GM18870 (cell line): ENCODE data around the gene NAA40.
"Not testable (repeated sequence)": the region's sequence is repeated elsewhere in the genome, so short reads cannot be mapped to it uniquely, and the experiment has no call there.

Experiments
- ATAC-seq: cut with Tn5 transposase; IDR thresholded peaks from one replicate; pipeline ENCODE4 v1.9.1; 2021; ENCODE audit warnings: moderate library complexity; ENCODE audit not compliant: unreplicated experiment

Gene NAA40

DNA sequence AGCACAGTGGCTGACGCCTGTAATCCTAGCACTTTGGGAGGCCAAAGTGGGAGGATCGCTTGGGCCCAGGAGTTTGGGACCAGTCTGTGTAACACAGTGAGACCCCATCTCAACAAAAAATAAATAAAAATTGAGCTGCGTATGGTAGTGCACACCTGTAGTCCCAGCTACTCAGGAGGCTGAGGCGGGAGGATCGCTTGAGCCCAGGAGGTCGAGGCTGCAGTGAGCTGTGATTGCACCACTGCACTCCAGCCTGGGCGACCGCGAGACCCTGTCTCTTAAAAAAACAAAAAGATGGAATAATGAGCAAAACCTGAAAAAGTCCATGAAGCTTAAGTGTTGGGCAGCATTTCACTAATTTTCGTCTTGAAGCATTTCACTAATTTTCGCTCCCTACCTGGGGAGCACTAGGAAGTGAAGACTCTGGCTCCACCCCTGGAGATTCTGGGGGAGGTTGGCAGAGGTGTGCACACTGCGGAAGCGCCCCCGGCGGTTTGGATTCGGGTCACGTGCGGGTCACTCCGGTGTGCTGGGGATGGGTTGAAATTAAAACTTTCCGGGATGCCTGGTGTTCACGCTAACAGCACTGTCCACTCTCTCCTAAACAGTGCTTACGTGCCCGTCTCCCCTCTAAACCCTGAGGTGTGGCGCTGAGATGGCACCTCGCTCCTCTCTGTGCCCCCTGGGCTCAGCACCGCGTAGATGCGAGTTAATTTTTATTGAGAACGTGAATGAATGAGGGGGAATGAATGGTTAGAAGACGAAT is 906 bp upstream of the NAA40 start:
- ATAC-seq = peak; percentile 28

DNA sequence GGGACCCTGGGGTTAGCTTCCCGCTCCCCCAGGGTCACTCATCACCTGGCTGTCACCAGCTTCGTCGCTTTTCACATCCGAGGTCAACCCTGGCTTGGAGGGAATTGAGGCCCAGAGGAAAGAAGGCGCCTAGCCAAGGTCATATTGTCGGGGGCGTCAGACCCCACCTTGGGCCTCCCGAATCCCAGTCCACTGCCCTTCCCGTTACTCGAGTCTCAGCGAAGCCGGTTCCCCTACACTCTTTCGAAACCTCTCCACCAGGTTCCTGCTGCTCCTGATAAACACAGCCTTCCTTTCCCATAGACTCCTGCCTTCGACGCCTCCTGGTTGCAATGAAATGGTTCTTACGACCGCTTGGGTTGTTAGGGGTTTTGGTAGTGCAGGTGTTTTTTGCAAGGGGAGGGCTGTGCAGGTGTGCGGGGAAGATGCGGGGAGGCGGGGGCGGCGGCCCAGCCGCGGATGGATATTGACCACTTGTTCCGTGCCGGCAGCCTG is 642 bp downstream of the NAA40 start:
- ATAC-seq = no peak

DNA sequence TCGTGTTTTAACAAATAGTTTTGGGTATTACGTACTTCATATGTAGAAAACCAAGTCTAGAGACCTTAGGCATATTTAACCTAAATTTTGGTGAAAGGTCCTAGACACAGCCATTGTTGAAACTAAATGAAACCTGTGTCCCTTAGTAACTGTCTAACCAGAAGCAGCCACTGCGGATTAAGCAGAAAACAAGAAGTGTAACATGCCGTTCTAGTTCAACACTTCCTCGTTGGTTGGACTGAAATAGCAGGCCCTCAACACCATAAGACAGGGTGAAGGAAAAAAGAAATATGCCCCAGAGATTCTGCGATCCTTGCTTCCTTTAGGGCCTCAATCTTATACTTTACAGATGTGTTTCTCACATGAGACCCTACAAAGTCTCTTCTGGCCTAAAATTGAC is 2.0 kb downstream of the NAA40 start:
- no peak for ATAC-seq

DNA sequence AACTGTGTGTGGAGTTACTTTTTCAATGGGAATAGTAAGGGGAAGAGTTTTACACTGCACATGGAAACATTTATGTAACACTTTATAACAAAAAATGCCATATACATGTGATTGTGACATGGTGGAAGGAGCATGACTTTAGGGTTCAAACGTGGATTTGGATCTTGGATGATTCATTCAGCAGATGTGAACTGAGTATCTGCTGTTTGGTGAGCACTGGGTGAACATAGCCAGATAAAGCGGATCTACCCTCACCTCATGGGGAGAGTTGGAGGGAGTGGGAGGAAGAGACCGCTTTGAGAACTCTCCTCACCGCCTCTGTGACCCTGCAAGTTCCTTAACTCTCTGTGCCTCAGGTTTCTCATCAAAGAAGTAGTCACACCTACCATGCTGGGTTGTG is 3.1 kb downstream of the NAA40 start:
- ATAC-seq = no peak

DNA sequence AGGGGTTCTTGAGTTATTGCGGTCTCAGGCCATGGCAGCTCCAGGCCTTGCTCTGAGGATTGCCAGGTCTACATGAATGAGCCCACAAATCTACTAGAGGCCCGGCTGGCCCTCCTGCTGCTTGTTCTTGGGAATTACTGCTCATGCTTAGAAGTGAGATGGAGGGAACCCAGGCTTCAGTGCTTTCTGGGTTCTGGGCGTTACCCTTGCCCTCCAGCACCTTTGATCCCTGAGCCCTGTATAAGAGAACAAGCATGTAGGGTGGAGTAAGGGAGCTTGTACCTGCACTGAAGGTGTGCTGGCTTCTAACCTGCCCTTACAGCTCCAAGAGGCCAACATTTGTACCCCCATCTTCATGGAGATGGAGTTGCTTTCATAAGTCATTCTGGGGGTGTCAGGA is 4.0 kb downstream of the NAA40 start:
- no peak for ATAC-seq

DNA sequence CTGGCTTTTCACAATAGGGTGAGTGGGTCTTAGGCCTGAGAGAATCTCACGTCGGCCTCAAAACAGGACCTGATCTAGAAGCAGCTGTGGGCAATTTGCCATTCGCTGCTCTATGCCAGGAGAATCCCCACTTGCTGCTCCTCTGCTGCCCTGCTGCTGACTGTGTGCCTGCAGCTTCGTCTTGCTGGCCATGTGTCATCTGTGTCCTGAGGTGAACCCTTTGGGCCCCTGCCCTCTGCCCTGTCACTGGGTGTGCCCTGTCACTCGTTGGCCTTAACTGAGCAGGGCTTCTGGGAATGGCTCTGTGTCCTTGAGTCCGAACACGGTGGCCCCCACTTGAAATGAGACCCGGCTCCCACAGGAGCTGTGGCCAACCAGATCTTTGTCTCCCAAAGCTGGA is 6.2 kb downstream of the NAA40 start:
- no peak for ATAC-seq

DNA sequence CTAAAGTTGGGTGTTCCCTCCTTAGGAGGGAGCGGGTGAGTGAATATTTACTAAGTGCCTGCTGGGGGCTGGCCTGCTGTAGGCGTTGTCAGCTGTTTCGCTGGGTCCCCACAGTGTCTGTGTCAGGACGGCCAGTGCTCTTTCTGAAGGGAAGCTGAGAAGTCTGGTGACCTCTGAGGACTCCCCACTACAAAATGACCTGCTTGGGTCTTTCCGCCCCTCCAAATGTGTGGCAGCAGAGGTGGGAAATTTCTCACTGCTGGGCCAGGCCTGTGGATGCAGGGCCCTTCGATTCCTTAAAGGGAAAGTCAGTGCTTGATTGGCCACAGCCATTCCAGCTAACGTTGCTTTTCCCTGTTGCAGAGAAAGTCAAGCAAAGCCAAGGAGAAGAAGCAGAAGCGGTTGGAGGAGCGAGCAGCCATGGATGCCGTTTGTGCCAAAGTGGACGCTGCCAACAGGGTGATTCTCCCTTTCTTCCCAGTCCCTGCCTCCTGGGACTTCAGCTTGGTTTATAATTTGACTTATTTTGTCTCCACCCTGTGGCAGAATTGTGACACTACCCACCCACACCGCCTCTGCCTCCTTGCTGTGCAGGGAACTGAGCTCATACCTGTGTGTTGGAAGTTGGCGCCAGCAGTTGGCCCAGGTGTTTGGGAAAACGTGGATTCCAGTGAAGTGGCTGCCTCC is 6.8 kb downstream of the NAA40 start:
- ATAC-seq = no peak

DNA sequence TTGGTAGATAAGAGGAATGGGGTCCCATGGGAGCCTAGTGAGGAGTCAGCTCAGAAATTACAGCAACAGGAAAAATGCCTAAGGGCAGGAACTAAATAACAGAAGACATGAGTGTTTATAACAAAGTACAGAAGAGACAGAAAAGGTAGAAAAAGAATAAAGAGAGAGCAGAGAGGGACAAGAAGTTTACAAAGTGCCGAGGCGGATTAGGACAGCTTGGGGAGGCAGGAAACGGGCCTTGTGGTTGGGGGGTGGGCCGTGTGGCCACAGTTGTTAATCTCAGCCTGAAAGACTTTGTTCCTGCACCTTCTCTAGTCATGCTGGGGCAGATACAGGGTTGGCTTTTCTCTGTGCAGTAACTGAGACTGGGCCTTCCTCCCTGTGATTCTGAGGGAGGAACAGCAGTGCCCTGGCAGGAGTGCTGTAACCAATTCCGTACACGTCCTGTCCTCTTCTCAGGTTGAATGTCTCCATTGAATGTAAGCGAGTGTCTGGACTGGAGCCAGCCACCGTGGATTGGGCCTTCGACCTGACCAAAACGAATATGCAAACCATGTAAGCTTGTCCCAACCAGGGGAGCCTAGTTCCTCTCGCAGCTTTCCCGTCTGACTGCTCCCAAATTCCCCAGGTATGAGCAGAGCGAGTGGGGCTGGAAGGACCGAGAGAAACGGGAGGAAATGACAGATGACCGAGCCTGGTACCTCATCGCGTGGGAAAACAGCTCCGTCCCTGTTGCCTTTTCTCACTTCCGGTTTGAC is 13.2 kb downstream of the NAA40 start:
- ATAC-seq = no peak

DNA sequence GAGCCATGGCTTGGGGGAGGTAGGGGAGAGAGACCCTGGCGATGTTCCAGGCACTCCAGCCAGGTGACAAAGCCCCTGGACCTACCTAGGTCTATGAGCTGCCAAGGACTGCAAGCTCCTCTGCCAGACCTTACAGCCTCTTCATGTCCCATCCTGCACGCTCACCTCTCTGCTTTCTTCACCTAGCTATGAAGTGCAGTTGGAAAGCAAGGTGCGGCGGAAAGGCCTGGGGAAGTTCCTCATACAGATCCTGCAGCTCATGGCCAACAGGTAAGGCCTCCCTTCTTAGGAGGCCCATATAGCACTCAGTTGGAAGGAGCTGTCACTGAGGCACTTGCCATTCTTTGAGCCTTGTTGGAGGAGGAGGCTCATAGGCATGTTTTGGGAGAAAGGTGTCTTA is 13.8 kb downstream of the NAA40 start:
- no peak for ATAC-seq

DNA sequence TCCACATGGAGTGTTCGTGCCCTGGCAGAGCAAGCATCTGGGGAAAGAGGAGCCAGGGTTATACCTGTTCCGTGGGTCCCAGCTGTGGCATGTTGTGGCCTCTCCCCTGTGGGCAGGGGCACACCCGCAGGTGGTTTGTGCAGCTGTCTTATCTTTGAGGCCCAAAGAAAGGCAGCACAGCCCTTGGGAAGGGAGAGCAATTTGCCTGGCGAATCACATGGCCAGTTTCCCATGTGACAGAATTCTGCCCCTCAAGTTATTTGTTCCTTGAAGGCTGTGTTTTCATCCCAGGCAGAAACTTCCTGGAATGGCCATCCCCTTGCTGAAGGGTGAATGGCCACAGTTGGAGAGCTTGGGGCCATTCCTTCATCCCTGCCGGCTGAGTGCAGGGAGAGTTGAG is 19.2 kb downstream of the NAA40 start:
- ATAC-seq = no peak

DNA sequence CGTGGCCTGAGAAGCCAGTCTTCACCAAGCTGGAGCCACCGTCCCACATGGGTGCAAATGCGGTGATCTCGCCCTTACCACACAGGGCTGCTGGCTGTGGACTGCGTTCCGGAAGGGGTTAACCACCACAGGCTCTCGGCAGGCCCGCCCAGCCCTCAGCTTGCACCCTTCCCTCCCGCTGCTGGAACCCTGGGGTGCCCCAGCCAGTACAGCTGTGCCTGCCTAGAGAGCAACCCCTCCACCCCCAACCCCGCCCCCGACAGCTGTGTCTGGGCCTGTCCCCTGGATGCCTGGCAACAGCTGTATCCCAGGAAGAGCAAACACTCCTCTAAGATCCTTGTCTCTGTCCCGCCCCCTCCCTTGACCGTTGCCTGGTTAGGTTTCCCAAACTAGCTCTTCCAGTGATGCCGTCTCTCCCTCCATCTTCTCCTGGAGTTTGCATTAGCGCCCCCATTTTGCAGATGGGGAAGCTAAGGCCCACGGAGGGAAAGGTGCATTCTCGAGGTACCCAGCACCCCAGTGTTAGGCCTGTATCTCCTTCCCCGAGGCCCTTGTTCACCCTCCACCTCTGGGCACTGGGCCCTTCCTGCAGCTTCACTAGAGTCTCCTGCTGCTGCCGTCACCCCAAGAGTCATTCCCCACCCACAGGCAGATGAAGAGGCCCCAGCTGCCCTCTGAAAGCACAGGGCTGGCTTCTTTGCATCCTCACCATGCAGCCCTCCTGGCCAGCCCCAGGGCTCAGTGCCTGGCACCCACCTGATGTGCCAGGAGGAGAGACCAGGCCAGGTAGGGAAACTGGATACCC is 23.0 kb downstream of the NAA40 start:
- ATAC-seq = no peak

DNA sequence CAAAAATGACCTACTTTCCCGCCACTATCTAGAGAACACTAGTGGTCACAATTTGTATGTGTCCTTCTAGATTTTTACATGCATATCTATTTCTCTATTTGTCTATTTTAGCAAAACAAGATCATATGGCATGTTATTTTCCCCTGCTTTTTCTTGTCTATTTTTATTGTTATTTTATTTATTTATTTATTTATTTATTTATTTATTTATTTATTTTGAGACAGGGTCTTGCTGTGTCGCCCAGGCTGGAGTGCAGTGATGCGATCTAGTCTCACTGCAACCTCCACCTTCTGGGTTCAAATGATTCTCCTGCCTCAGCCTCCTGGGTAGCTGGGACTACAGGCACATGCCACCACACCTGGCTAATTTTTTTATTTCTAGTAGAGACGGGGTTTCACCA is 25.1 kb downstream of the NAA40 start:
- ATAC-seq = not testable (repeated sequence)

DNA sequence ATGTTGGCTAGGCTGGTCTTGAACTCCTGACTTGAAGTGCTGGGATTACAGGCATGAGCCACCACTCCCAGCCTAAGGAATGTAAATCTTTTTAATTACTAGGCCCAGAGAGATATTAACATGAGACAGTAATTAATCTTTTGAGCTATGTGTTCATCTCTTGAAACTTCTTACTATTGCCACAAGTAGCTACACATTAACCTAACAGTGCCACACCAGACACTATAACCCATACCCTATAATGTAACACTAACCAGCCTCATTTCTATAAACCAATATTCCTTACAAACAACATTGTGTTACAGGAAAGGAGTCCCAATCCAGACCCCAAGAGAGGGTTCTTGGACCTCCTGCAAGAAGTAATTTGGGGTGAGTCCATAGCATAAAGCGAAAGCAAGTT is 27.6 kb downstream of the NAA40 start:
- no peak for ATAC-seq

DNA sequence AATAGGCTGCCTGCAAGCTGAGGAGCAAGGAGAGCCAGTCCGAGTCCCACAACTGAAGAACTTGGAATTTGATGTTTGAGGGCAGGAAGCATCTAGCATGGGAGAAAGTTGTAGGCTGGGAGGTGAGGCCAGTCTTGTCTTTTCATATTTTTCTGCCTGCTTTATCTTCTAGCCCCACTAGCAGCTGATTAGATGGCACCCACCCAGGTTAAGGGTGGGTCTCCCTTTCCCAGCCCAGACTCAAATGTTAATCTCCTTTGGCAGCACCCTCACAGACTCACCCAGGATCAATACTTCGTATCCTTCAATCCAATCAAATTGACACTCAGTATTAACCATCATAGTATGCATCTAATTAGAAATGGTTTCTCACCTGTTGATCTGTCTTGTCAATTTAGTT is 30.7 kb downstream of the NAA40 start:
- ATAC-seq = no peak

DNA sequence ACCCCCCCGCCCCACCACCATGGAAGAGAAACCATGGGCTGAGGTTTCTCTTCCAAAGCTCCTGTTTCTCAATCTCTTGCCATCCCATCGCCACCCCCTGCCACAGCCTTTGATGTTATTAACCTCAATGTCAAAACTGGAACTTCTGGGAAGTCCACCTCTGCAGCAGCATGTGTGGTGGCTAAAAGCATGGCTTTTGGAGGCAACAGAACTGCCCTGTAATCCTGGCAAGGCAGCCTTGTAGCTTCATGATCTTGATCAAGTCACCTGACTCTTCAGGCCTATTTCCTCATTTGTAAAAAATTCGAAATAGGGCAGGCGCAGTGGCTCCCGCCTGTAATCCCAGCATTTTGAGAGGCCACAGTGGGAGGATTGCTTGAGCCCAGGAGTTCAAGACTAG is 32.1 kb downstream of the NAA40 start:
- no peak for ATAC-seq

DNA sequence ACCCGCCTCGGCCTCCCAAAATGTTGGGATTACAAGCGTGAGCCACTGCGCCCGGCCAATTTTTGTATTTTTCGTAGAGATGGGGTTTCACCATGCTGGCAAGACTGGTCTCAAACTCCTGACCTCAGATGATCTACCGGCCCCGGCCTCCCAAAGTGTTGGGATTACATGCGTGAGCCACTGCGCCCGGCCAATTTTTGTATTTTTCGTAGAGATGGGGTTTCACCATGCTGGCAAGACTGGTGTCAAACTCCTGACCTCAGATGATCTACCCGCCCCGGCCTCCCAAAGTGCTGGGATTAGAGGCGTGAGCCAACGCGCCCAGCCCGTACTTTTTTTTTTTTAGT is 35.1 kb downstream of the NAA40 start:
- ATAC-seq = not testable (repeated sequence)

DNA sequence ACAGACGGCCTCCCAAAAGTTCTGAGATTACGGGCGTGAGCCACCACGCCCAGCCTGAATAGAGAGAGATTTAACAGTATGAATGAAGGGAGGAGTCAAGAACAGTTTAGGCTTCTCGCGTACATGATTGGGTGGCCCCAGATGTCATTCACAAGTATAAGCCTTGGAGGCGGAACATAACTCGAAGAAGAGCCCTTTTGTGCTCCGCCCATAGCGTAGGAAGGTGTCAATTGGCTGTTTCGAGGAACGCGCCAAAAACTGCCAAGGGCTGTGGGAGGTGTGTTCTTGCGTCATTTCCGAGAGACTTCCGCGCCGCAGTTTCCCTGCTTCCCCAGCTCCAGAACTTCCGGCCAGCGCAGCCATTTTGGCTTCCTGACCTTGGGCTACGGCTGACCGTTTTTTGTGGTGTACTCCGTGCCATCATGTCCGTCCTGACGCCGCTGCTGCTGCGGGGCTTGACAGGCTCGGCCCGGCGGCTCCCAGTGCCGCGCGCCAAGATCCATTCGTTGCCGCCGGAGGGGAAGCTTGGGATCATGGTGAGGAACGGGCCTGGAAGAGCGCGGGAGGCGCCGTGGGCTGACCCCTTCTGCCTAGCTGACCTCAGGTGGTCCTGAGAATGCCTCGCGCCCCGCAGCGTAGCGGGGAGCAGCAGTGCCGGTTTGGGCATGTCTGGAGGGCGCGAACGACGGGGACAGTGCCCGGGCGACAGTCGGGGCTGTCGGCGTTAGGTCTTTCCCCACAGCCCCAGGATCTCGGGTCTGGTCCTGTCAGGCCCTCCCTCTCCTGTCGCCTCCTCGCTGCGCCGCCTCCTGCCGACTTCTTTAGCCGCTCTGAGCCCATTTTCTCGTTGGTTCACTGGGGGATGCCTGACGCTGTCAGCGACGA is 35.7 kb downstream of the NAA40 start, which contains the start of gene COX8A:
Gene COX8A (plus strand): TSS at position 362 of the 885 bp plus-strand sequence. CDS start 61 bp downstream, at position 423.
- peak; percentile 96 for ATAC-seq

DNA sequence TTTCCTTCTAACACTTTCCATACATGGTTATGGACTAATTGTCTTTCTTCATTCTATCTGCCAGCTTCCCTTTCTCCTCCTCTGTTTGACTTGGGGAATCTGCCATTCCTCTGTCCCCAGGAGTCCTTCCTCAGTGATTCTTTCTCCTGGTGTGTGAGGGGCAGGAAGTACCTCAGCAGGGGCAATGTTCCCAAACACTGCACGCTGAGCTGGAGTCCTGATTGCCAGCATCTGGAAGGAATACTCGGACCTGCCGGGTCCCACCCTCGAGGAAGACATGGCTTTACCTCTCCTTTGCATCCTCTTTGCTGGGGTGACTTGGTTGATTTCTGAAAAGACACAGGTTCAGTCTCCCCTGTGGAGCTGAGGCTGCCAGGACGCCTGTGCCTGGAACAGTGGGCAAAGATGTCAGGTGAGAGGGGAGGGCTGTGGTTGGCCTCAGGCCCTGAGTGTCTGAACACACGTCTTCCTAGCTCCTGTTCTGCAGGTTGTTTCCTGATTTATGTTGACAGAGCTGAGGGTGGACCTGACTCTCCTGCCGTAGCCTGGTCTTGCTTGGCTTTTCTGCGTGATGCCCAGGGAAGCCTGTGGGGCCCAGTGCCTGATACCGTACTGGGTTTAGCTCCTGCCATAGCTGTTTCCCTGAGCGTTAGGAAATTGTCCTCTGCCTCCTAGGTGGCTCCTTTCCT is 39.9 kb downstream of the NAA40 start:
- ATAC-seq = no peak

DNA sequence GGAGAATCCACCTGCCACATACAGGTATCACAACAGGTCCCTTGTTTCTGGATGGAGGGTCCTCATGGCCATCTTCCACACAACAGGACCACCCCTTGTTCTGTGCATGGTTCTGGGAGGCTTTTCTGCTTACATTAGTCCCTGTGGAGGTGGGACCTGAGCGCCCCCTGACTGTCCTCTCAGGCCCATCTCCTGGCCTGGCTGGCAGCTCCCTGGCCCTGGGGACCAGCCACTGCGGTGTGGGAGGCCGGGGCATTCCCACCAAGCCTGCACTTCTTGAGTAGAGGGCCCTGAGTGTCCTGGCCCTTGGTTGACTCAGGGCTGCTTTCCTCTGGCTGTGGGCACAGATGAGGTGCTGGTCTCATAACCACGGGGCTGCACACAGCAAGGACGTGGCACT is 40.6 kb downstream of the NAA40 start:
- ATAC-seq = no peak
